ENCODE measurements around the gene GNAT2.
"Not testable (repeated sequence)": the region's sequence is repeated elsewhere in the genome, so short reads cannot be mapped to it uniquely, and the experiment has no call there.

Gene GNAT2

DNA sequence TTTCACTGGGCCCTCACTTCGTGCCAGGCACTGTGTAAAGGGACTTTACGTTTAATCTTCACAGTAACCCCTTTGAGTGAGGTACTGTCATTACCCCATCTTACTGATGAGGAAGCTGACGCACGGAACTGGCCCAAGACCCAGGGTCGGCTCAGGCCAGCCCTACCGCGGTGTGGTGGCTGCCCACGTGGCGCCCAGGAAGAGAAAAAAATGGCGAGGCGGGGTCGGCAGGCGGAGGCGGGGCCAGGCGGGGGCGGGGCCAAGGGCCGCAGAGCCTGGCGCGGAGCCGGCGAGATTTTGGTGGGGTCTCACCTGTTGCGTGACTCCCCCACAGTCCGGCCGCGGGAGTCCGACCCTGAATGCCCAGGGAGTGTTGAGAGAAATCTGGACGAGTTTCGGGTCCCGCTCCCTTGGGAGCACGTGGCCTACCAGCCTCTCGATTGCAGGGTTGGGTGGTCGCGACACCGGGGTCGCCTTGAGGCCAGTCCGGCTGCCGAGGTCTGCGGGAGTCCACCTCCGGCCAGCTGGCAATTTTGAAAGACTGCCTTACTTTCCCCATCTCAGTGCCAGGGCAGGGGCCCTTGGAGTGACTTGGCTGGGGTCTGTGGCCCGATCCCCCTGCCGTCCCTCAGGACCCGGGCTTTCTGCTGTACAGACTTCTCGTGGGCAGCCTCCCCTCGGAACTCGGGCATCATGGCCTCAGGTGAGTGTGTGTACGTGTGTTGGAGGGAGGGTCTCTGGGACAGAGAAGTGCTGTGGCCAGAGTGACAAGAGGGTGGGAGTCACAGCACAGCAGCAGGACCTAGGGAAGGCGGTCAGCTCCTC, at the start of gene GNAT2, which contains the start of gene AMPD2:
Gene GNAT2 (minus strand): TSS at position 41 of the 825 bp plus-strand sequence. CDS start 6,746 bp downstream, outside the sequence.
Gene AMPD2 (plus strand): TSS at position 262 of the 825 bp plus-strand sequence. CDS start 1,339 bp downstream, outside the sequence.
- peak; percentile 16 to 57 for DNase-seq

- DNase-seq, result no peak
Measured at GRCh38 chr1:109668123-109668775, 48.8 kb upstream of the GNAT2 start.

DNA sequence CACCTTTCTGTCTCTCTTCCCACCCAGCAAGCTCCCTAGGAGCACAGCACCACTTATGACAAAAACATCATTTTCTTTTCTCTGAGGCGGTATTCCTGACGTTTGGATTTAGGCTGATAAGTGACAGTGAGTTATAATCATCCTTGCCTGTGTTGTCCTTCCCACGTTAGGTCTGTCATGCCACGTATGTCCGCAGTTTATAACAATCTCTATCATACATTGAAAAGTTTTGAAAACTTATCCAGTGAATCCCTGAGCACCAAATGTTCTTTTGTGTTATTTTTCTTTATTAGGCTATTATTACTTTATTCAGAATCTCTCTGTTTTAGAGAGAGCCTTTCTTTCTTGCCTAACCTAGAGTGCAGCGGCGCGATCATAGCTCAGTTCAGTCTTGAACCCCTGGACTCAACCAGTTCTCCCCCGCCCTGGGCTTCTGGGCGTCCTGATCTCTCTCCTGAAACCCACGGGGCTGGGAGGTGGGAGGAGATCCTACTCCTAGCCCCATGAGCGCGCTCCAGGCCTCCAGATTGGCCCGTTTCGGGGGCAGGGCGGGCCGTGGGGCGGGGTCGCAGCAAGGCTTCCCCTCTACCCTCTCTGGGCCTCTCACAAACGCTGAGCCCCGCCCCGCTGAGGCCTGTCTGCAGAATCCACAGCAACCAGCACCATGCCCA, 48.2 kb upstream of the GNAT2 start, which contains the start of gene GSTM2:
Gene GSTM2 (plus strand): TSS at position 606 of the 671 bp plus-strand sequence. CDS start 59 bp downstream, at position 665.
- DNase-seq, result no peak

DNA sequence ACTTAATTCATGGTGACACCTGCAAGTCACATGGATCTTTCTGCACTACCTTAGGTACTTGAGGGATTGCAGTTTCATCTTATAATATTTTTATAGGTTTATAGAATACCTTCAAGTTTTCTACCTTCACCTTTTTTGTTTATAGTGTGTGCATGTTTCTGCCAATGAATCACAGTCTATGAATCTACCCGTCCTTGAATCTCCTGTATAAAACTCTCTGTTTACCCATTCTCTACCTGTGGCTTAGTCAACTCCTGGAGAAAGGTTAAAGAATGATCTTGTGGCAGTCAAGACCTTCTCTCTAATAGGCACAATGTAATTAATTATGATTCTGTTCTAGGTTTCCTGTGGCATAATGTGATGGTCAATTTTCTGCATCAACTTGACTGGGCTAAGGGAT, 45.3 kb upstream of the GNAT2 start:
- DNase-seq, result no peak

DNA sequence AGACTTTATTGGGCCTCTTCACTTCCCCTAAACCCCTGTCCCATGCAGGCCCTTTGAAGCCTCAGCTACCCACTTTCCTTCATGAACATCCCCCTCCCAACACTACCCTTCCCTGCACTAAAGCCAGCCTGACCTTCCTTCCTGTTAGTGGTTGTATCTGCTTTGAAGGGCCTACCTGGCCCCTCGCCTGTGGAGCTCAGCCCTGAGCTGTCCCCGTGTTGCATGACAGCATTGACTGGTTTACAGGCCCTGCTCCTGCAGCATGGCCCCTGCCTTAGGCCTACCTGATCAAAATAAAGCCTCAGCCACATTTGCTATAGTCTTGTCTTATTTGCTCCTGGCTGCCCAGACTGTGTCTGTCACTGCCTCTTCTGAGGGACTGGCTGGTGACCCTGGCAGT, 42.0 kb upstream of the GNAT2 start:
- no peak for DNase-seq

GRCh38 chr1:109660691-109661026, 41.2 kb upstream of the GNAT2 start:
- not testable (repeated sequence) for DNase-seq

DNA sequence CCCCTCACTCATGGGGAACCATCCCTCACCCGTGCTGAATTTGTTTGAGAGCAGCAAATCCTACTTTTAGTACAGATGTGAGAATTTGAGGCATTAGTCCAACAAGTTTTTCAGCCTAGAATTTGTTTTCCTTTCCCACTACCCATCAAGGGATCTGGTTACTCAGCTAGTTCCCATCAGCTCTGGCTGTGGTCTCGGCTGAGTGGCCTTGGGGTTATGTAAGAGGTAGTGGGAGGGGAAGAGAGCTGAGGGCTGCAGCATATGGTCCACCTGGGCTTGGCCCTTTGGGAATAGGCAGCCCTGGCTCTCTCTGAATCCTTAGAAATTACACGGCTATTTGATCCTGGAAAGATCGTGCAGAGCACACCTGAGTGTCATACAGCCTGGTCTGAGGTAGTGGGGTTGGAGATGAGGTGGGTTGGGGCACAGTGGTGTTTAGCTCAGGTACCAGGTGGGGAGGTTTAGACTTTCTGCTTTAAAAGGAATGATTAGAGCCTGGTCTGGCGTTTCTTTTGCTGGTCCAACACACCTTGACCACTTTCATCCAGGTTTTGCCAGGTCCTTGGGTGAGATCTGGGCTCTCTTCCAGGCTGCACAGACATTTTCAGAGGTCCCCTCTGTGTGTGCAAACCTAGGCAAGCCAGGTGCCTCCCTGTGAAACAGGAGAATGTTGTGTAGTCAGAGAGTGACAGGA, 40.7 kb upstream of the GNAT2 start:
- no peak for DNase-seq

- DNase-seq, result no peak
Measured at GRCh38 chr1:109659145-109659544, 39.7 kb upstream of the GNAT2 start.

- no peak for DNase-seq
Measured at GRCh38 chr1:109658533-109659042, 39.2 kb upstream of the GNAT2 start.

DNA sequence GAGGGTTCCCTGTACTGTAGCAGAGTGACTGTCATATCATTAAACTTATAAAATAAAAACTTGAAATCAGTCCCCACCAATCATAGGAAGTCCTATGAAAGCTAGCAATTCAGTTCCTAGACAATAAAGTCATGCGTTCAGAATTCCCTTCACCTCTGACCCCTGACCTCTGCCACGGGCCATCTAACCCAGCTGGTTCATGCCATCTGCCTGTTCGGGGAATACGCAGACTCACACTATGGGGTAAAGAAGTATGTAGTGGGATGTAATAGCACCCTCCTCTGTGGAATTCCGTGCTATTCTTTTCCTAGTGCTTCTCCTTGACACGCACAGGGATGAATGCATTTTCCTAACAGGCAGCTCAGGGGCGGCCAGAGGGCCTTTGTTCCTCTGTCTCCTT, 38.6 kb upstream of the GNAT2 start:
- DNase-seq, result no peak

- no peak for DNase-seq
Measured at GRCh38 chr1:109657395-109657794, 38.0 kb upstream of the GNAT2 start.

- peak; percentile 41 to 50 for DNase-seq
Measured at GRCh38 chr1:109655615-109656519, 36.5 kb upstream of the GNAT2 start, which contains the start of gene GSTM4. GSTM4 (plus strand) TSS chr1:109656099; CDS start chr1:109656390, 291 bp downstream.

DNA sequence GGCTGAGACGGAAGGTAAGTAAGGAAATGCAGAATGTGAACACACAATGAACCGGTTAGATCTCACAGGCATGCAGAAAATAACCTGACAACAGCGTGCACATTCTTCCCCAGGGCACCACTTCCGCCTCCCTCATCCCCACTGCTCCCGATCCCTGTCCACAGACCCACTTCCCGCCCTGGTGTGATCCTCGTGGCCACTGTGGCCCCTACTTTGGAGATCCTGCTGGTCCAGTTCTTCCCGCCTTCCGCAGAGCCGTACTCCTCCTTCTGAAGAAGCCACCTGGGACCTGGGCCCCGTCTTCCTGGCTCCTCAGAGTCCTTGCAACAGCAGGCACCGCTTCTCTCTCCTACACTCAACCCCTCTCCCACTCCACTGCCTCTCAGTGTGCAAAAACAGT, 35.1 kb upstream of the GNAT2 start:
- DNase-seq, result no peak

DNA sequence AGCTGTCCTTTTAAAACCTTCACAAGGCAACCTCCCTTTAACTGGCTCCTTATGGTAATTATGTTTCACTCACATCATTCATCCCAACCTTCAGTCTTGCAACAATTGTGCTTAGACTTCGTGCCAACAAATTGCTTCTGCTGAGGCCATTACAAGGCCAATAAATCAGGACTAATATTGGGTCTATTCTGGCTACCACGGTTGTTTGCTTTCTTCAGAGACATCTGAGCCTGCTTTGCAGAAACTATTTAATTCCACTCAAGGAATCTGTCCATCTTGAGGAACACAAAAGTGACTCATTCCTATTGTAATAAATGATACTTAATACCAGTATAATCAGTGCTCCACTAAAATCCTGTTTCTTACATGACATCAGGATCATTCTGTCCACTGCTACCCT, 33.9 kb upstream of the GNAT2 start:
- no peak for DNase-seq

- DNase-seq, result no peak
Measured at GRCh38 chr1:109652402-109652801, 33.0 kb upstream of the GNAT2 start.

DNA sequence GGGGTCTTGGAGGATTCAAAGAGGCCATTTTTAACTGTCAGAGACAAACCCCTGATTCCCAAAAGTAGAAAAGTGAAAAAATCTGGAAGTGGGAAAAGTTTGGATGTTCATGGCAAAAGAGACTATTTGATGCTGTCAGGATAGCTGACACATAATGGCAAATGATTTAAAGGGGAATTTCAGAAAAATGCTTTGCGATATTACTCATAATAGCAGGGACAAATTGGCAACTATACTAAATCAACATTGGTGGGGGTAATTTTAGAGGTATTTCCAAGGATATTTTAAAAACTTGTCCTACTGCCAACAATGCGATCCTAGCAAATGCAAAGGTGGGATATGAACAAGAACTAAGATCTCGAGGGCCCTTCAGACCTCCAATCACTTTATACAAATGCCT, 31.2 kb upstream of the GNAT2 start:
- DNase-seq, result no peak

GRCh38 chr1:109649491-109649914, 30.1 kb upstream of the GNAT2 start:
- no peak for DNase-seq

DNA sequence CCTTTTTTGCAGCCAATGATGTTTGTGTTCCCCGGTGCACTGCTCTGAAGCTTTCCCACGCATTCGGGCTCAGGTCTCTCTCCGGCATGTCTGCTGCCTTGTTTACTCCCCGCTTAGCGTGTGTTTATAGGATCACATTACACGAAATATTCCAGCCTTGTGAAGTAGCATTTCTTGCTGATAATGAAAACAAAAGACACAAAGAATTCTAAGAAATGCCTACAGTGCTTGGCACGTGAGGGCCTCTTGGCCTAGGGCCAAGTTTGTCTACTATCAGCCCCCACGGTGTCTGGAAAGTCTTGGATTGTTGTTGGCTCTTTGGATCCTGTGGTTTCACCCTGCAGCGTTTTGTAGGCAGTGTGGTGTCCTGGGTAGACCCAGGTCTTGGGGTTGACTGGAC, 25.3 kb upstream of the GNAT2 start:
- DNase-seq, result no peak

- peak in 1 of 2 experiments; percentile 41 for DNase-seq
Measured at GRCh38 chr1:109643385-109644230, 24.2 kb upstream of the GNAT2 start.

GRCh38 chr1:109642626-109643025, 23.2 kb upstream of the GNAT2 start:
- DNase-seq, result no peak
